Ishikawa (cell line): ENCODE data around the gene CYFIP2.

ENCODE experiments used
- CEBPB ChIP-seq: IDR thresholded peaks from 2 replicates; pipeline ENCODE4 v1.6.1; 2012
- CREB1 ChIP-seq: IDR thresholded peaks from 2 replicates; pipeline ENCODE4 v1.6.1; 2012; ENCODE audit warnings: low read depth
- EP300 ChIP-seq: IDR thresholded peaks from 2 replicates; pipeline ENCODE4 v1.6.1; 2012; ENCODE audit warnings: borderline replicate concordance
- FOXM1 ChIP-seq: IDR thresholded peaks from 2 replicates; pipeline ENCODE4 v1.6.1; 2012; ENCODE audit warnings: low read depth, borderline replicate concordance
- MAX ChIP-seq: IDR thresholded peaks from 2 replicates; pipeline ENCODE4 v1.6.1; 2012
- RAD21 ChIP-seq: IDR thresholded peaks from 2 replicates; pipeline ENCODE4 v1.6.1; 2012; ENCODE audit warnings: low read depth
- REST ChIP-seq: IDR thresholded peaks from 2 replicates; pipeline ENCODE4 v1.6.1; 2012; ENCODE audit warnings: low read depth, mild to moderate bottlenecking
- TAF1 ChIP-seq: IDR thresholded peaks from 2 replicates; pipeline ENCODE4 v1.6.1; 2012; ENCODE audit warnings: low read depth, mild to moderate bottlenecking
- USF1 ChIP-seq: IDR thresholded peaks from 2 replicates; pipeline ENCODE4 v1.6.1; 2012
- YY1 ChIP-seq: IDR thresholded peaks from 2 replicates; pipeline ENCODE4 v1.6.1; 2012; ENCODE audit warnings: low read depth

- TF ChIP-seq USF1 (no peak), TAF1 (no peak), MAX (no peak), EP300 (no peak), RAD21 (no peak), FOXM1 (no peak), YY1 (no peak), CREB1 (no peak), CEBPB (no peak), REST (no peak)
These were observed 15.0 kb downstream of the CYFIP2 start for GRCh38 chr5:157280927-157281326.
